GM12892 (cell line): ENCODE data around the gene TPBGL.

Experiments
- POLR2A ChIP-seq: IDR thresholded peaks from 2 replicates; pipeline ENCODE4 v1.6.1; 2011; ENCODE audit warnings: low read depth, low read length, control low read depth
- POLR2AphosphoS5 ChIP-seq: IDR thresholded peaks from 2 replicates; pipeline ENCODE4 v1.6.1; 2011; ENCODE audit warnings: low read depth, low read length, control low read depth

DNA sequence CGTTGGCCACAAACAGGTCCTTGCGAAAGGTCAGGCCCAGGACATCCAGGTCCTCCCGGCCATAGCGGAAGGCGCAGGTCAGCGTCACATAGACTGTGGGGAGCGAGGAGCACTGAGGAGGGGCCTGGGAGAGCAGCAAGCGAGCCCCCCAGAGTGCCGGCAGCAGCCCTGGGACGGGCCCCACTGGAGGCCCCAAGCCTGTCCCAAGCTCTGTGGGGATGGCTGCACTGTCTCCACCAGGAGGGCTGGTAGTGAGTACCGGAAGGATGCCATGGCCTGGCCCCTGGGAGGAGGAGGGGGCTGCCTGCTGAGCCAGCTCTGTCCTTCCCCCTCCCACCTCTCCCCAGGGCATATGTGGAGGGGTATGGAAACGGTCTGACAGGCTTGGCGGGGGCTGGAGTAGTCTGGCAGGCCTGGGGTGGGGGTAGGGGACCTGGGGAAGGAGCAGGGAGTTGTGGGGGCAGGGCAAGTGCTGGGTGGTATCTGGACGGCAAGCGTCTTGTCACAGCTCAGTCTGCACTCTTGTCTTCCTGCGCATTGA, 42.9 kb downstream of the TPBGL start:
- TF ChIP-seq POLR2AphosphoS5 = no peak
- TF ChIP-seq POLR2A = no peak
